Heart right ventricle (tissue), 16 donors: ENCODE measurements around the gene MUC2. TPM values are rescaled to one million over a fixed set of nuclear protein-coding genes. Genes with fewer than 3 reads are reported as not detected.

Source experiments
- ATAC-seq, 8 donors: fragments of 200-7000 bp; cut with Tn5 transposase; one replicate each; pipeline ENCODE4 v1.9.1; 2020; ENCODE audit warnings: mild to moderate bottlenecking in 8 of 8, moderate library complexity in 8 of 8, moderate number of reproducible peaks in 1 of 8
- DNase-seq, 2 donors: peaks; one replicate each; pipeline ENCODE4 v3.0.0-alpha.2; 2020
- H3K27ac ChIP-seq, 10 donors: fragments of 200-600 bp; sonication (generic) in 2 of 10; one replicate each; pipeline versions ENCODE4 v1.5.0 to v1.8.0; 2020 to 2022; ENCODE audit warnings: mild to moderate bottlenecking in 3 of 10
- H3K27me3 ChIP-seq, 7 donors: fragments of 200-600 bp; one replicate each; pipeline ENCODE4 v1.8.0; 2021 to 2022; ENCODE audit warnings: mild to moderate bottlenecking in 2 of 7
- H3K36me3 ChIP-seq, 9 donors: fragments of 200-600 bp; sonication (generic) in 1 of 9; one replicate each; pipeline versions ENCODE4 v1.5.0 to v1.8.0; 2020 to 2022; ENCODE audit warnings: mild to moderate bottlenecking in 2 of 9
- H3K4me1 ChIP-seq, 9 donors: fragments of 200-600 bp; sonication (generic) in 1 of 9; one replicate each; pipeline versions ENCODE4 v1.5.0 to v1.8.0; 2020 to 2022; ENCODE audit warnings: mild to moderate bottlenecking in 4 of 9
- H3K4me3 ChIP-seq, 10 donors: fragments of 200-600 bp; sonication (generic) in 2 of 10; one replicate each; pipeline versions ENCODE4 v1.5.0 to v1.8.0; 2020 to 2022; ENCODE audit warnings: mild to moderate bottlenecking in 7 of 10, moderate library complexity in 2 of 10
- H3K9me3 ChIP-seq, 11 donors: fragments of 200-600 bp in 10 of 11; sonication (generic) in 2 of 11; one replicate each; pipeline versions ENCODE4 v1.5.0 to v1.8.0; 2013 to 2022; ENCODE audit warnings: mild to moderate bottlenecking in 2 of 11, control low read depth in 1 of 11, moderate library complexity in 1 of 11
- WGBS, 2 donors: extraction: QIAGEN DNeasy Blood & Tissue Kit; methylation state at CpG; one replicate each; pipeline ENCODE4 v1.1.7; 2013; ENCODE audit warnings: inconsistent platforms in 1 of 2; 5-methylcytosine and 5-hydroxymethylcytosine counted together
- intact Hi-C, 10 donors: fragments of 100-400 bp; cut with DNase I; formaldehyde crosslinking; loops; one replicate each; pipeline versions ENCODE4 v1.11.1 to v1.14.2; 2022
- polyA plus RNA-seq, 2 donors: library from polyadenylated mRNA; stranded (reverse); fragments of 200-250 nt; gene quantifications; one replicate each; pipeline ENCODE4 v1.2.3, GENCODE V29; 2013
- total RNA-seq, 10 donors: library from RNA; stranded (reverse); fragmentation: NEBNext Ultra II Directional in 3 of 10; extraction: Animal tissue kit (Norgen Biotek cat#: 25700) in 3 of 10; gene quantifications; one replicate each; pipeline versions ENCODE4 v1.2.1 to v1.2.4, GENCODE V29; 2021 to 2023
- TF ChIP-seq, protein P1 (sequence below), 9 donors: fragments of 200-600 bp; sonication (generic) in 2 of 9; IDR thresholded peaks; one replicate each; pipeline versions ENCODE4 v1.5.0 to v1.8.0; 2021 to 2022; ENCODE audit warnings: antibody characterized with exemption in 9 of 9, mild to moderate bottlenecking in 5 of 9, moderate library complexity in 1 of 9
- donor health status: Arrhythmogenic right ventricular cardiomyopathy.
- donor health status: ischemic (EF 13 %, LVEDD 7.1; RV severe dilation, severe dysfunction).
- donor health status: healthy with polysubstance abuse.
- donor health status: DM: no; HTN: yes; CAD: no.
- donor health status: DM: no; HTN: no; CAD: no.
- donor health status: ischemic (EF 25% LVEDD 6.9; RV normal size, moderate dysfunction).
- donor health status: ischemic (EF 25% LVEDD 5.7; RV mildly dilated, moderate dysfunction).
- donor health status: healthy.
- donor health status: DM: yes; HTN: yes; CAD: no.
- donor health status: Ischemic cardiomyopathy.
- donor health status: ischemic (EF 35%, LVEDD 5.7; RV mildly dilated, moderate dysfunction).
- donor health status: nonischemic (EF 11% LVEDD 7.7; RV severe dilation, severe dysfunction).
- donor health status: DM: yes; HTN: yes; CAD: no.
- donor health status: PGD.
- donor health status: ischemic (EF 29% LVEDD 5.4; RV normal size, mild dysfunction).
- donor health status: nonischemic (EF 23%, LVEDD 6.1; RV moderate dilation, normal function).

Gene MUC2
- total and polyA plus RNA-seq, 12 donors: 0.03 TPM; not detected in 11

GRCh38 chr11:1041149-1041467, 33.6 kb upstream of the MUC2 start:
- H3K4me3 ChIP-seq: no peak overlapping the region
- no peaks in the 10 kb centered on the region for H3K36me3 ChIP-seq
- TF ChIP-seq, protein P1, sequence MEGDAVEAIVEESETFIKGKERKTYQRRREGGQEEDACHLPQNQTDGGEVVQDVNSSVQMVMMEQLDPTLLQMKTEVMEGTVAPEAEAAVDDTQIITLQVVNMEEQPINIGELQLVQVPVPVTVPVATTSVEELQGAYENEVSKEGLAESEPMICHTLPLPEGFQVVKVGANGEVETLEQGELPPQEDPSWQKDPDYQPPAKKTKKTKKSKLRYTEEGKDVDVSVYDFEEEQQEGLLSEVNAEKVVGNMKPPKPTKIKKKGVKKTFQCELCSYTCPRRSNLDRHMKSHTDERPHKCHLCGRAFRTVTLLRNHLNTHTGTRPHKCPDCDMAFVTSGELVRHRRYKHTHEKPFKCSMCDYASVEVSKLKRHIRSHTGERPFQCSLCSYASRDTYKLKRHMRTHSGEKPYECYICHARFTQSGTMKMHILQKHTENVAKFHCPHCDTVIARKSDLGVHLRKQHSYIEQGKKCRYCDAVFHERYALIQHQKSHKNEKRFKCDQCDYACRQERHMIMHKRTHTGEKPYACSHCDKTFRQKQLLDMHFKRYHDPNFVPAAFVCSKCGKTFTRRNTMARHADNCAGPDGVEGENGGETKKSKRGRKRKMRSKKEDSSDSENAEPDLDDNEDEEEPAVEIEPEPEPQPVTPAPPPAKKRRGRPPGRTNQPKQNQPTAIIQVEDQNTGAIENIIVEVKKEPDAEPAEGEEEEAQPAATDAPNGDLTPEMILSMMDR (IDR thresholded peaks at IDR 0.05): no peak
- H3K4me1 ChIP-seq: peaks cover 0 to 4% (median 0%) of the 10 kb centered on the region in 9 donors
- H3K9me3 ChIP-seq: peaks cover 0 to 6% (median 0%) of the 10 kb centered on the region in 11 donors
- 79 to 92% methylated on average over 8 of the region's 8 CpGs for WGBS, 2 donors
- H3K27me3 ChIP-seq: peaks cover 0 to 51% (median 28%) of the 10 kb centered on the region in 7 donors
- DNase-seq (peak in 1 of 2 donors; percentile 7), ATAC-seq (no peak)
- intact Hi-C loops: loop anchor here in 2 of 10 donors (10.0 kb wide), 2 partner anchors 116 to 186 kb away; partner anchors contain the start of gene AP2A2 (in 1 of the 2)
- no peak overlapping the region for H3K27ac ChIP-seq

DNA sequence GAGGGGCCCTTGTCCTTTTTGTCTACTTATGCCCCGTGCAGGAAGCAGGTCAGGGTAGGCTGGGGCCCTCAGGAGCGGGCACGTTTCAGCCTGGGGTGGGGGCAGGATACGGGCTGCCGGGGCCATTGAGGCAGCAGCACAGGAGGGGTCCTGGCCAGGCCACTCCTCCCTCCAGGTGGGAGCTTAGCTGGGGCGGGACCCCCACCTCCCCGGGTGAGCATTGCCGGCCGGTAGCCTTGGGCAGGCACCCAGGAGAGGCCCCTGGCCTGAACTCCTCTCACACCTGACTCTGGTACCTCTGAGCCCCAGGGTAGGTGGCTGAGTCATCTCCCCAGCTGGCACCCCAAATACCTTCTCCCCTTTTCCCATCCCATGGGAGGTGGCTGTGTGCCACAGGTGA, 33.2 kb upstream of the MUC2 start:
- Histone ChIP-seq H3K27ac (no peak overlapping the region), H3K4me1 (peaks cover 0 to 4% (median 0%) of the 10 kb centered on the region in 9 donors), H3K27me3 (peaks cover 0 to 47% (median 24%) of the 10 kb centered on the region in 7 donors), H3K9me3 (peaks cover 0 to 6% (median 0%) of the 10 kb centered on the region in 11 donors), H3K4me3 (no peak overlapping the region), H3K36me3 (no peaks in the 10 kb centered on the region)
- DNase-seq (peak in 1 of 2 donors; percentile 8), ATAC-seq (peak in 1 of 8 donors; percentile 8)
- TF ChIP-seq, protein P1 (IDR thresholded peaks at IDR 0.05): no peak
- 69 to 80% methylated on average over 8 to 9 of the region's 9 CpGs for WGBS, 2 donors
- intact Hi-C loops: loop anchor here in 2 of 10 donors (10.0 kb wide), 2 partner anchors 117 to 187 kb away; partner anchors contain the start of gene AP2A2 (in 1 of the 2)

GRCh38 chr11:1041936-1042608, 32.6 kb upstream of the MUC2 start:
- ATAC-seq (peak in 4 of 8 donors; percentile 21 to 38 (median 30)), DNase-seq (peak in 1 of 2 donors; percentile 18)
- TF ChIP-seq, protein P1 (IDR thresholded peaks at IDR 0.05): no peak
- 38 to 39% methylated on average over 18 of the region's 18 CpGs for WGBS, 2 donors
- intact Hi-C loops: loop anchor here in 2 of 10 donors (10.0 kb wide), 2 partner anchors 117 to 187 kb away; partner anchors contain the start of gene AP2A2 (in 1 of the 2)
- no peaks in the 10 kb centered on the region for H3K36me3 ChIP-seq
- H3K4me1 ChIP-seq: peaks cover 0 to 4% (median 0%) of the 10 kb centered on the region in 9 donors
- H3K4me3 ChIP-seq: no peak overlapping the region
- H3K9me3 ChIP-seq: peaks cover 0 to 6% (median 0%) of the 10 kb centered on the region in 11 donors
- H3K27me3 ChIP-seq: peaks cover 0 to 41% (median 18%) of the 10 kb centered on the region in 7 donors
- no peak overlapping the region for H3K27ac ChIP-seq

GRCh38 chr11:1042626-1043562, 31.8 kb upstream of the MUC2 start:
- WGBS, 2 donors: 91% methylated on average over 25 to 26 of the region's 26 CpGs
- no peak overlapping the region for H3K4me3 ChIP-seq
- DNase-seq: peak in 1 of 2 donors; percentile 5
- H3K9me3 ChIP-seq: peaks cover 0 to 6% (median 0%) of the 10 kb centered on the region in 11 donors
- peaks cover 0 to 33% (median 14%) of the 10 kb centered on the region in 7 donors for H3K27me3 ChIP-seq
- no peaks in the 10 kb centered on the region for H3K36me3 ChIP-seq
- H3K27ac ChIP-seq: no peak overlapping the region
- no peak for ATAC-seq
- intact Hi-C loops: loop anchor here in 2 of 10 donors (10.0 kb wide), 2 partner anchors 118 to 188 kb away; partner anchors contain the start of gene AP2A2 (in 1 of the 2)
- H3K4me1 ChIP-seq: peaks cover 0 to 4% (median 0%) of the 10 kb centered on the region in 9 donors
- TF ChIP-seq, protein P1 (IDR thresholded peaks at IDR 0.05): no peak
